Measurements from ENCODE around the gene ZNF25.
"Not testable (repeated sequence)": the region's sequence is repeated elsewhere in the genome, so short reads cannot be mapped to it uniquely, and the experiment has no call there.

ZNF25 gene

GRCh38 chr10:37976091-37976879 lies at the start of gene ZNF25:
Gene ZNF25 (minus strand): TSS chr10:37976647. CDS start chr10:37971722, 4,925 bp downstream.
- Histone ChIP-seq H3K4me3 (ENCODE audit: low read depth, low read length) (peak within 1 kb of the TSS; percentile 88), H2AFZ (ENCODE audit: low read length, unreplicated experiment) (peak within 1 kb of the TSS; percentile 91), H3K27me3 (ENCODE audit: insufficient read depth, low read length) (no peaks in the 10 kb centered on the region), H3K36me3 (ENCODE audit: insufficient read depth, low read length) (no peaks in the 10 kb centered on the region), H3K79me2 (ENCODE audit: control insufficient read depth, insufficient read depth, low read length, unreplicated experiment) (peaks cover 20% of the 10 kb centered on the region), H3K27ac (ENCODE audit: low read depth, low read length) (peak within 1 kb of the TSS; percentile 40), H3K4me1 (ENCODE audit: control insufficient read depth, insufficient read depth, low read length, unreplicated experiment) (peaks cover 10% of the 10 kb centered on the region)

GRCh38 chr10:38025283-38025682 lies 48.8 kb upstream of the ZNF25 start:
- H3K27me3 ChIP-seq (ENCODE audit: insufficient read depth, low read length), result no peaks in the 10 kb centered on the region
- H3K79me2 ChIP-seq (ENCODE audit: control insufficient read depth, insufficient read depth, low read length, unreplicated experiment), result no peaks in the 10 kb centered on the region
- H3K36me3 ChIP-seq (ENCODE audit: insufficient read depth, low read length), result peaks cover 61% of the 10 kb centered on the region
- H3K4me3 ChIP-seq (ENCODE audit: low read depth, low read length), result no peak overlapping the region
- peaks cover 9% of the 10 kb centered on the region for H3K4me1 ChIP-seq (ENCODE audit: control insufficient read depth, insufficient read depth, low read length, unreplicated experiment)
- H2AFZ ChIP-seq (ENCODE audit: low read length, unreplicated experiment), result no peak overlapping the region
- no peak overlapping the region for H3K27ac ChIP-seq (ENCODE audit: low read depth, low read length)

- not testable (repeated sequence) for H2AFZ ChIP-seq (ENCODE audit: low read length, unreplicated experiment); H3K79me2 ChIP-seq (ENCODE audit: control insufficient read depth, insufficient read depth, low read length, unreplicated experiment); H3K27me3 ChIP-seq (ENCODE audit: insufficient read depth, low read length); H3K27ac ChIP-seq (ENCODE audit: low read depth, low read length); H3K4me1 ChIP-seq (ENCODE audit: control insufficient read depth, insufficient read depth, low read length, unreplicated experiment); H3K4me3 ChIP-seq (ENCODE audit: low read depth, low read length)
- peaks cover 45% of the 10 kb centered on the region for H3K36me3 ChIP-seq (ENCODE audit: insufficient read depth, low read length)
These were observed 42.7 kb upstream of the ZNF25 start for GRCh38 chr10:38019124-38019523.

- H3K27me3 ChIP-seq (ENCODE audit: insufficient read depth, low read length), result no peaks in the 10 kb centered on the region
- H3K4me1 ChIP-seq (ENCODE audit: control insufficient read depth, insufficient read depth, low read length, unreplicated experiment), result peaks cover 5% of the 10 kb centered on the region
- peaks cover 37% of the 10 kb centered on the region for H3K36me3 ChIP-seq (ENCODE audit: insufficient read depth, low read length)
- H2AFZ ChIP-seq (ENCODE audit: low read length, unreplicated experiment), result no peak overlapping the region
- H3K27ac ChIP-seq (ENCODE audit: low read depth, low read length), result no peak overlapping the region
- H3K79me2 ChIP-seq (ENCODE audit: control insufficient read depth, insufficient read depth, low read length, unreplicated experiment), result peaks cover 8% of the 10 kb centered on the region
- H3K4me3 ChIP-seq (ENCODE audit: low read depth, low read length), result no peak overlapping the region
These were observed 39.9 kb upstream of the ZNF25 start for GRCh38 chr10:38016354-38016753.

GRCh38 chr10:38010119-38010903 lies 33.9 kb upstream of the ZNF25 start, which contains the start of gene ZNF33A:
Gene ZNF33A (plus strand): TSS chr10:38010675. CDS start chr10:38012342, 1,667 bp downstream.
- Histone ChIP-seq H2AFZ (ENCODE audit: low read length, unreplicated experiment) (peak within 1 kb of the TSS; percentile 45), H3K4me1 (ENCODE audit: control insufficient read depth, insufficient read depth, low read length, unreplicated experiment) (peaks cover 5% of the 10 kb centered on the region), H3K4me3 (ENCODE audit: low read depth, low read length) (peak within 1 kb of the TSS; percentile 73), H3K27me3 (ENCODE audit: insufficient read depth, low read length) (no peaks in the 10 kb centered on the region), H3K36me3 (ENCODE audit: insufficient read depth, low read length) (no peaks in the 10 kb centered on the region), H3K27ac (ENCODE audit: low read depth, low read length) (peak within 1 kb of the TSS; percentile 88), H3K79me2 (ENCODE audit: control insufficient read depth, insufficient read depth, low read length, unreplicated experiment) (peaks cover 9% of the 10 kb centered on the region)

GRCh38 chr10:38007991-38008390 lies 31.5 kb upstream of the ZNF25 start:
- Histone ChIP-seq H3K36me3 (ENCODE audit: insufficient read depth, low read length) (no peaks in the 10 kb centered on the region), H2AFZ (ENCODE audit: low read length, unreplicated experiment) (no peak overlapping the region), H3K4me1 (ENCODE audit: control insufficient read depth, insufficient read depth, low read length, unreplicated experiment) (peaks cover 5% of the 10 kb centered on the region), H3K27ac (ENCODE audit: low read depth, low read length) (no peak overlapping the region), H3K27me3 (ENCODE audit: insufficient read depth, low read length) (no peaks in the 10 kb centered on the region), H3K79me2 (ENCODE audit: control insufficient read depth, insufficient read depth, low read length, unreplicated experiment) (peaks cover 9% of the 10 kb centered on the region), H3K4me3 (ENCODE audit: low read depth, low read length) (no peak overlapping the region)

GRCh38 chr10:38007551-38007950 lies 31.1 kb upstream of the ZNF25 start:
- Histone ChIP-seq H3K4me1 (ENCODE audit: control insufficient read depth, insufficient read depth, low read length, unreplicated experiment) (peaks cover 5% of the 10 kb centered on the region), H3K27me3 (ENCODE audit: insufficient read depth, low read length) (no peaks in the 10 kb centered on the region), H3K79me2 (ENCODE audit: control insufficient read depth, insufficient read depth, low read length, unreplicated experiment) (peaks cover 9% of the 10 kb centered on the region), H3K36me3 (ENCODE audit: insufficient read depth, low read length) (no peaks in the 10 kb centered on the region), H3K4me3 (ENCODE audit: low read depth, low read length) (no peak overlapping the region), H2AFZ (ENCODE audit: low read length, unreplicated experiment) (no peak overlapping the region), H3K27ac (ENCODE audit: low read depth, low read length) (no peak overlapping the region)

GRCh38 chr10:38003588-38003987 lies 27.1 kb upstream of the ZNF25 start:
- H2AFZ ChIP-seq (ENCODE audit: low read length, unreplicated experiment), result no peak overlapping the region
- H3K36me3 ChIP-seq (ENCODE audit: insufficient read depth, low read length), result no peaks in the 10 kb centered on the region
- no peaks in the 10 kb centered on the region for H3K79me2 ChIP-seq (ENCODE audit: control insufficient read depth, insufficient read depth, low read length, unreplicated experiment)
- H3K4me3 ChIP-seq (ENCODE audit: low read depth, low read length), result no peak overlapping the region
- no peaks in the 10 kb centered on the region for H3K27me3 ChIP-seq (ENCODE audit: insufficient read depth, low read length)
- H3K27ac ChIP-seq (ENCODE audit: low read depth, low read length), result no peak overlapping the region
- no peaks in the 10 kb centered on the region for H3K4me1 ChIP-seq (ENCODE audit: control insufficient read depth, insufficient read depth, low read length, unreplicated experiment)

- Histone ChIP-seq H3K4me1 (ENCODE audit: control insufficient read depth, insufficient read depth, low read length, unreplicated experiment) (no peaks in the 10 kb centered on the region), H3K4me3 (ENCODE audit: low read depth, low read length) (no peak overlapping the region), H3K79me2 (ENCODE audit: control insufficient read depth, insufficient read depth, low read length, unreplicated experiment) (no peaks in the 10 kb centered on the region), H3K27ac (ENCODE audit: low read depth, low read length) (no peak overlapping the region), H3K27me3 (ENCODE audit: insufficient read depth, low read length) (no peaks in the 10 kb centered on the region), H3K36me3 (ENCODE audit: insufficient read depth, low read length) (no peaks in the 10 kb centered on the region), H2AFZ (ENCODE audit: low read length, unreplicated experiment) (no peak overlapping the region)
These were observed 26.6 kb upstream of the ZNF25 start for GRCh38 chr10:38003026-38003425.

GRCh38 chr10:38000474-38000873 lies 24.0 kb upstream of the ZNF25 start:
- H3K4me3 ChIP-seq (ENCODE audit: low read depth, low read length); H3K4me1 ChIP-seq (ENCODE audit: control insufficient read depth, insufficient read depth, low read length, unreplicated experiment); H3K27ac ChIP-seq (ENCODE audit: low read depth, low read length); H3K79me2 ChIP-seq (ENCODE audit: control insufficient read depth, insufficient read depth, low read length, unreplicated experiment); H2AFZ ChIP-seq (ENCODE audit: low read length, unreplicated experiment); H3K27me3 ChIP-seq (ENCODE audit: insufficient read depth, low read length); H3K36me3 ChIP-seq (ENCODE audit: insufficient read depth, low read length): not testable (repeated sequence)

- H3K4me1 ChIP-seq (ENCODE audit: control insufficient read depth, insufficient read depth, low read length, unreplicated experiment); H3K4me3 ChIP-seq (ENCODE audit: low read depth, low read length); H3K27me3 ChIP-seq (ENCODE audit: insufficient read depth, low read length); H3K27ac ChIP-seq (ENCODE audit: low read depth, low read length); H3K36me3 ChIP-seq (ENCODE audit: insufficient read depth, low read length); H3K79me2 ChIP-seq (ENCODE audit: control insufficient read depth, insufficient read depth, low read length, unreplicated experiment); H2AFZ ChIP-seq (ENCODE audit: low read length, unreplicated experiment): not testable (repeated sequence)
These were observed 22.5 kb upstream of the ZNF25 start for GRCh38 chr10:37998920-37999319.

All from ACC112 (cell line).